ENCODE data around the gene LDLRAD4. TPM values are rescaled to one million over a fixed set of nuclear protein-coding genes. Genes with fewer than 3 reads are reported as not detected.

The LDLRAD4 gene
- total RNA-seq, 6 donors from 2014 or later: 19.5 to 26.6 (median 24.4) TPM

DNA sequence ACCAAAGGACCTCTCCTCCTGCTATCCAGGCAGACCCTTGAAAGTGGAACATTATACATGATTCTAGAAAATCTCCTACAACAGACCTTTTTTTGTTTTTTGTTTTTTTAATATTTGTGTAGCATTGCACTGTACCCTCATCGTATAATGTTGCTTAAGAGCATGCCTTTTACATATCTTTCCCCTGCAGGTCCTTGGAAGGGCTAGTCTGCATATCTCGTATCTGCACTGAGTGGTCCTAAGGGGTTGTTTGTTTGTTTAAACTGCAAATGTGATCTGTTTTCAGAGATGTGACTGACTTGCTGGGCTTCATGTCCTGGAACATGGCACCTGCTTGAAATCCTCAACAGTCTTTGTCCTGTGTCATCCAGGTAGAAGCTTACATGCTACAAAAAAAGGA is 303.7 kb downstream of the LDLRAD4 start:
- ATAC-seq (ENCODE audit: low FRiP score in 2 of 2): no peak
- H3K27ac ChIP-seq: no peak overlapping the region
- H3K9me3 ChIP-seq: no peaks in the 10 kb centered on the region
- WGBS, 2 donors: 82 to 85% methylated on average over 2 of the region's 2 CpGs
- no peak for DNase-seq
- TF ChIP-seq EP300 (IDR thresholded peaks at IDR 0.05): no peak
- TF ChIP-seq, protein P1, sequence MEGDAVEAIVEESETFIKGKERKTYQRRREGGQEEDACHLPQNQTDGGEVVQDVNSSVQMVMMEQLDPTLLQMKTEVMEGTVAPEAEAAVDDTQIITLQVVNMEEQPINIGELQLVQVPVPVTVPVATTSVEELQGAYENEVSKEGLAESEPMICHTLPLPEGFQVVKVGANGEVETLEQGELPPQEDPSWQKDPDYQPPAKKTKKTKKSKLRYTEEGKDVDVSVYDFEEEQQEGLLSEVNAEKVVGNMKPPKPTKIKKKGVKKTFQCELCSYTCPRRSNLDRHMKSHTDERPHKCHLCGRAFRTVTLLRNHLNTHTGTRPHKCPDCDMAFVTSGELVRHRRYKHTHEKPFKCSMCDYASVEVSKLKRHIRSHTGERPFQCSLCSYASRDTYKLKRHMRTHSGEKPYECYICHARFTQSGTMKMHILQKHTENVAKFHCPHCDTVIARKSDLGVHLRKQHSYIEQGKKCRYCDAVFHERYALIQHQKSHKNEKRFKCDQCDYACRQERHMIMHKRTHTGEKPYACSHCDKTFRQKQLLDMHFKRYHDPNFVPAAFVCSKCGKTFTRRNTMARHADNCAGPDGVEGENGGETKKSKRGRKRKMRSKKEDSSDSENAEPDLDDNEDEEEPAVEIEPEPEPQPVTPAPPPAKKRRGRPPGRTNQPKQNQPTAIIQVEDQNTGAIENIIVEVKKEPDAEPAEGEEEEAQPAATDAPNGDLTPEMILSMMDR (IDR thresholded peaks at IDR 0.05): no peak
- no peak for TF ChIP-seq POLR2A (IDR thresholded peaks at IDR 0.05)
- no peak for TF ChIP-seq POLR2AphosphoS5 (IDR thresholded peaks at IDR 0.05)
- H3K4me1 ChIP-seq: peaks cover 0 to 11% (median 6%) of the 10 kb centered on the region in 4 donors
- no peaks in the 10 kb centered on the region for H3K27me3 ChIP-seq
- H3K4me3 ChIP-seq: no peak overlapping the region
- H3K36me3 ChIP-seq: no peaks in the 10 kb centered on the region

DNA sequence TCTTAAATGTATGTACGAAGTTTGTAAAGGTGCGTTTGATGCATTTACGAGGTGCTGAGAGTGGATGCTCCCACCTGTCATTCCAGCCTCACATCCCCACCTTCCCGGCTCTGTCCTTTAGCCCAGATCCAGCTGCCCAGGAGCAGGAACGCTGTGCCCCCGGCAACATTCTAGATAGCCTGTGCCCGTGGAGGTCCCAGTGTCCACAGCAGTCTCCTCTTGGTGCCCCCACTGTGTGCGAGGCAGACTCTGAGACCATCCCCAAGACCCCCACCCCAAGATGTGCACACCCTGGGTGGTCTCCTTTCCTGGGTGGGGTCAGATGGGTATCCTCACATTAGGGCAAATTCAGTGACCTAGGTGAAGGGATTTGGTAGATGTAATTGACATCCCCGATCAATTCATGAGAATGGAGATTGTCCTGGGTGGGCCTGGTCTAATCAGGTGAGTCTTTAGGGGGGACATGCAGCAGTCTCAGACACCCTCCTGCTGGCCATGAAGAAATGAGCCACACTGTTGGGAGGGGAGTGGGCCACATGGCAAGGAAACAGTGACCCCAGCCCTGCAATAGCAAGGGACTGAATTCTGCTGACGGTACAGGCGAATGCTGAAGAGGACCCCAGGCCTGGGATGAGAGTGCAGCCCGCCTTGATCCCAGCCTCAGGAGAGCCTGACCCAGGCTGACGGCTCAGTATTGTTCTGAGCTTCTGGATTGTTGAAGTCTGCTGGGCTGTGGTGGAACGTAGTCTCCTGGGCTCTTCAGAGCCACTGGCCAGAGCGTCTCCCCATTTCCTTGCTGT is 304.5 kb downstream of the LDLRAD4 start:
- Histone ChIP-seq H3K27ac (no peak overlapping the region), H3K4me3 (no peak overlapping the region)
- WGBS, 2 donors: 90 to 91% methylated on average over 15 of the region's 15 CpGs

DNA sequence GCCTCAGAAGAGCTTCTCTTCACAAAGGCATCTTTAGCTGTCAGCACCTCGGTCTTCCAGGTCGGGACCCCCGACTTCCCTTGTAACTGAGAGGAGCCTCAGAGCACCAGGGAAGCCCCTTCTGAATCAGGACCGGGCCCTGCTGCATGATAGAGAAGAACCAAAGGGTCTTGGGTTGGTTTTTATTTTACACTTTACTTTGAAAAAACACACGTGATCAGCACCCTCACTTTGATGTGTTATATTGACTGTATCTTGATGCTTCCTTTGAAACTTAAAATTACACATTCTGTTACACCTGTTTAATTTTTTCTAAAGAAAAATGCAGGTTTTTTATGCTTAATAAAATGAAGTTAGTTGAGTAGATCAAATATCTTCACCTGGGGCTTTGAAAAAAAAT is 305.5 kb downstream of the LDLRAD4 start:
- DNase-seq (no peak), ATAC-seq (ENCODE audit: low FRiP score in 2 of 2) (no peak)
- WGBS, 2 donors: 96 to 97% methylated on average over 5 of the region's 5 CpGs
- Histone ChIP-seq H3K4me1 (peaks cover 0 to 11% (median 6%) of the 10 kb centered on the region in 4 donors), H3K36me3 (no peaks in the 10 kb centered on the region), H3K27ac (no peak overlapping the region), H3K27me3 (no peaks in the 10 kb centered on the region), H3K4me3 (no peak overlapping the region), H3K9me3 (no peaks in the 10 kb centered on the region)
- TF ChIP-seq POLR2AphosphoS5 (IDR thresholded peaks at IDR 0.05) (no peak), POLR2A (IDR thresholded peaks at IDR 0.05) (no peak), EP300 (IDR thresholded peaks at IDR 0.05) (no peak)
- TF ChIP-seq, protein P1 (IDR thresholded peaks at IDR 0.05): no peak

More for the DNA sequence above, 304.5 kb downstream of the LDLRAD4 start:
- DNase-seq (no peak), ATAC-seq (ENCODE audit: low FRiP score in 2 of 2) (no peak)
- H3K4me1 ChIP-seq: peaks cover 0 to 11% (median 6%) of the 10 kb centered on the region in 4 donors
- H3K27me3 ChIP-seq: no peaks in the 10 kb centered on the region
- no peaks in the 10 kb centered on the region for H3K9me3 ChIP-seq
- no peaks in the 10 kb centered on the region for H3K36me3 ChIP-seq
- TF ChIP-seq EP300 (IDR thresholded peaks at IDR 0.05): no peak

DNA sequence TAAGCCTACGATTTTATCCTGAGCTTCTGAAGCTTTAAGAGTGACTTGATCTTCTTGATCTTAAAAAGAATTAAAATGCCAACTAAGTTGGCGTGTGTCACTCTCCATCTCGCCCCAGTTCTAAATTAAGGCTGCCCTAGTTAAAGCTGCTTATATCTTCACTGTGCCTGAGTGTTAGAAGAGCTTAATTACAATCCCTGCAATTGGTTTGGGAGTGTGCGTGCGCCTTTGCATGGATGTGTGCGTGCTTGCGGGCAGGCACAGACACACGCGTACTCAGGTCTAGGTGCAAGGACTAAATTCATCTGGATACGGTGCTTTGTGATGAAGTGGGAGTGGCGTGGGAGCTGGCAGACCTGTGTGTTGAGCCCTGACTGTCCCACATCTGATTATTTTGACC is 306.3 kb downstream of the LDLRAD4 start:
- WGBS, 2 donors: 85 to 88% methylated on average over 11 of the region's 11 CpGs
- ATAC-seq (ENCODE audit: low FRiP score in 2 of 2): no peak

DNA sequence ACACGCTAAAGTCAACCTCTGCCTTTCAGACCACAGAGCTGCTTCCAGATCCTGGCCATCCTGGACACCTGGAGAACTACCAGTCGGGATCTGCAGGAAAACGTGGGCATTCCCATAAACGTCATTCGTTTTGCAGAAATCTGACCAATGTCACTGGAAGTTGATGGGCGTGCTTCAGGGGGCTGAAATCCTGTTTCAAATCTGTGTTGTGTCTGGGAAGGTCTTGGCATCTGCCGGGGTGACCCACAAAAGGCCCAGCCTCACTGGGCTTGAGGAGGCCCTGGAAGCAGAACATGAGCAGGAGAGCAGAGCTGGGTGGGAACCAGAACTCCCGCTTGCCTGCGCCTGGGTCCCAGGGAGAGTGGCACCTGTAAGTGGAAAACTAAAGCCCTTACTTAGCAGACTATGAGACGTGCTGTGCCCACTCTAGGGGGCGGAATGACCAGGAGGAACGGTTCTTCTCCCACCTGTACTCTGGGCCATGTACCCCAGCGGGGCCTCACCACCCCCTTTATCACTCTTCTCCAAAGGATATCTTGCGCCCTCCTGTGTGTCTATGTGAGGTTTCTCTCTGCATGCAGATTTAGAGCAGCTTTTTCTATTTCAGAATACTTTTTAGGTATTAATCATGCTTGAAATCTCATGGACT is 306.9 kb downstream of the LDLRAD4 start:
- TF ChIP-seq, protein P1 (IDR thresholded peaks at IDR 0.05): no peak
- TF ChIP-seq EP300 (IDR thresholded peaks at IDR 0.05) (no peak), POLR2AphosphoS5 (IDR thresholded peaks at IDR 0.05) (no peak)
- WGBS, 2 donors: 89 to 91% methylated on average over 13 to 14 of the region's 14 CpGs
- H3K9me3 ChIP-seq: no peaks in the 10 kb centered on the region
- H3K27me3 ChIP-seq: no peaks in the 10 kb centered on the region
- no peak overlapping the region for H3K4me3 ChIP-seq
- no peak for ATAC-seq (ENCODE audit: low FRiP score in 2 of 2)
- H3K36me3 ChIP-seq: no peaks in the 10 kb centered on the region
- no peak overlapping the region for H3K27ac ChIP-seq
- no peak for DNase-seq
- peaks cover 0 to 8% (median 6%) of the 10 kb centered on the region in 4 donors for H3K4me1 ChIP-seq

More for the DNA sequence above, 306.3 kb downstream of the LDLRAD4 start:
- H3K27ac ChIP-seq: no peak overlapping the region
- no peak for TF ChIP-seq EP300 (IDR thresholded peaks at IDR 0.05)
- TF ChIP-seq POLR2AphosphoS5 (IDR thresholded peaks at IDR 0.05): no peak
- no peak for TF ChIP-seq POLR2A (IDR thresholded peaks at IDR 0.05)
- TF ChIP-seq, protein P1 (IDR thresholded peaks at IDR 0.05): no peak
- DNase-seq: no peak
- H3K27me3 ChIP-seq: no peaks in the 10 kb centered on the region
- H3K4me1 ChIP-seq: peaks cover 0 to 11% (median 6%) of the 10 kb centered on the region in 4 donors
- no peak overlapping the region for H3K4me3 ChIP-seq
- no peaks in the 10 kb centered on the region for H3K36me3 ChIP-seq
- no peaks in the 10 kb centered on the region for H3K9me3 ChIP-seq

Data from upper lobe of left lung (tissue), 6 donors.